SK-N-SH (cell line): ENCODE data around the gene PLPP6. TPM values are rescaled to one million over a fixed set of nuclear protein-coding genes. Genes with fewer than 3 reads are reported as not detected.
"Not testable (repeated sequence)": the region's sequence is repeated elsewhere in the genome, so short reads cannot be mapped to it uniquely, and the experiment has no call there.

Experiments used
- CTCF ChIA-PET: fragments of 300-600, 350-600 bp; formaldehyde crosslinking; extraction: SDS; loops from one replicate; lab custom pipeline; 2021; lab: Yijun Ruan, JAX
- POLR2A ChIA-PET: fragments of 350-600 bp; sonication (Branson Sonifier 250); formaldehyde crosslinking; extraction: SDS; loops from one replicate; lab custom pipeline; 2020; ENCODE audit warnings: antibody characterized with exemption, inconsistent platforms; lab: Yijun Ruan, JAX
- DNase-seq: peaks from one replicate; pipeline ENCODE4 v3.0.0; 2012
- H2AFZ ChIP-seq: fragments of 200-600 bp; sonication (generic); 2 replicates; pipeline ENCODE4 v1.8.1; 2016; ENCODE audit warnings: antibody characterized with exemption, mild to moderate bottlenecking, low read depth
- H3F3A ChIP-seq: fragments of 200-600 bp; sonication (generic); replicated peaks from 2 replicates; pipeline ENCODE3; 2016; ENCODE audit warnings: antibody characterized with exemption, mild to moderate bottlenecking; ENCODE audit not compliant: insufficient read depth
- H3K27ac ChIP-seq, 2 experiments: fragments of 200-500 bp in 1 of 2; fragments of 200-600 bp in 1 of 2; sonication (Bioruptor generic) in 1 of 2; sonication (generic), shearing (Covaris generic) in 1 of 2; 2 replicates each; pipeline versions ENCODE4 v1.5.1 to v1.6.1; 2014 to 2016; ENCODE audit warnings: low read depth in 2 of 2, inconsistent platforms in 1 of 2, low read length in 1 of 2, mild to moderate bottlenecking in 1 of 2, mixed read lengths in 1 of 2
- H3K27me3 ChIP-seq: fragments of 200-600 bp; sonication (generic), shearing (Covaris generic); 2 replicates; pipeline ENCODE4 v1.6.1; 2016; ENCODE audit warnings: mixed run types; ENCODE audit not compliant: insufficient read depth
- H3K36me3 ChIP-seq, 2 experiments: fragments of 200-500 bp in 1 of 2; fragments of 200-600 bp in 1 of 2; sonication (Bioruptor generic) in 1 of 2; sonication (generic) in 1 of 2; replicated peaks in 1 of 2; 2 replicates each; pipeline versions ENCODE3 to v1.5.1; 2014 to 2016; ENCODE audit warnings: low read length in 1 of 2, mild to moderate bottlenecking in 1 of 2; ENCODE audit not compliant: insufficient read depth in 2 of 2, control insufficient read depth in 1 of 2
- H3K4me1 ChIP-seq, 2 experiments: fragments of 200-500 bp in 1 of 2; fragments of 200-600 bp in 1 of 2; sonication (Bioruptor generic) in 1 of 2; sonication (generic), shearing (Covaris generic) in 1 of 2; 2 replicates each; pipeline versions ENCODE4 v1.5.1 to v1.6.1; 2014 to 2016; ENCODE audit warnings: low read depth in 1 of 2, low read length in 1 of 2, mixed run types in 1 of 2; ENCODE audit not compliant: insufficient read depth in 2 of 2, control insufficient read depth in 1 of 2
- H3K4me2 ChIP-seq: fragments of 200-600 bp; sonication (generic), shearing (Covaris generic); 2 replicates; pipeline ENCODE4 v1.6.1; 2017; ENCODE audit warnings: mixed run types
- H3K4me3 ChIP-seq, 2 experiments: fragments of 200-500 bp in 1 of 2; fragments of 200-600 bp in 1 of 2; sonication (Bioruptor generic) in 1 of 2; sonication (generic), shearing (Covaris generic) in 1 of 2; 2 replicates each; pipeline versions ENCODE4 v1.5.1 to v1.8.1; 2014 to 2016; ENCODE audit warnings: low read depth in 2 of 2, inconsistent platforms in 1 of 2, low read length in 1 of 2, mild to moderate bottlenecking in 1 of 2, mixed read lengths in 1 of 2, moderate library complexity in 1 of 2
- H3K79me2 ChIP-seq: fragments of 200-600 bp; sonication (generic); 2 replicates; pipeline ENCODE4 v1.8.1; 2017; ENCODE audit warnings: mild to moderate bottlenecking; ENCODE audit not compliant: insufficient read depth
- H3K9ac ChIP-seq: fragments of 200-600 bp; sonication (generic); 2 replicates; pipeline ENCODE4 v1.6.1; 2017; ENCODE audit warnings: mixed run types
- H3K9me2 ChIP-seq: fragments of 200-600 bp; sonication (generic); 2 replicates; pipeline ENCODE4 v1.6.1; 2017; ENCODE audit warnings: mixed run types
- H3K9me3 ChIP-seq: fragments of 200-600 bp; sonication (generic); 2 replicates; pipeline ENCODE4 v1.6.1; 2017; ENCODE audit warnings: mixed run types, mild to moderate bottlenecking, moderate library complexity
- H4K20me1 ChIP-seq: fragments of 200-600 bp; sonication (generic); 2 replicates; pipeline ENCODE4 v1.6.1; 2017; ENCODE audit warnings: mild to moderate bottlenecking, mixed run types; ENCODE audit not compliant: insufficient read depth
- CHD2 ChIP-seq: fragments of 150-350 bp; IDR thresholded peaks from 2 replicates; pipeline ENCODE4 v1.6.1; 2018; ENCODE audit warnings: low read length; ENCODE audit not compliant: partially characterized antibody
- FOSL2 ChIP-seq: IDR thresholded peaks from 2 replicates; pipeline ENCODE4 v1.4.0; 2012; ENCODE audit warnings: low read depth, mild to moderate bottlenecking, moderate library complexity, borderline replicate concordance
- FOXJ3 ChIP-seq: sonication (generic); formaldehyde crosslinking; IDR thresholded peaks from 2 replicates; pipeline ENCODE4 v1.5.1; 2020; ENCODE audit warnings: mild to moderate bottlenecking, missing genetic modification reagents
- FOXM1 ChIP-seq: IDR thresholded peaks from 2 replicates; pipeline ENCODE4 v1.4.0; 2012; ENCODE audit warnings: low read depth, mild to moderate bottlenecking
- JUND ChIP-seq: IDR thresholded peaks from 2 replicates; pipeline ENCODE4 v1.4.0; 2012
- MEF2A ChIP-seq: IDR thresholded peaks from 2 replicates; pipeline ENCODE4 v1.4.0; 2012; ENCODE audit warnings: low read depth, borderline replicate concordance
- MXI1 ChIP-seq: IDR thresholded peaks from 2 replicates; pipeline ENCODE4 v1.6.1; 2012; ENCODE audit warnings: mild to moderate bottlenecking, low read depth, low read length, improper control_type of control experiment
- NFIC ChIP-seq: IDR thresholded peaks from 2 replicates; pipeline ENCODE4 v1.4.0; 2012; ENCODE audit warnings: borderline replicate concordance
- RCOR1 ChIP-seq: fragments of 150-350 bp; IDR thresholded peaks from 2 replicates; pipeline ENCODE4 v1.6.1; 2017; ENCODE audit warnings: antibody characterized with exemption, low read length
- SMC3 ChIP-seq: IDR thresholded peaks from 2 replicates; pipeline ENCODE4 v1.6.1; 2012; ENCODE audit warnings: low read depth, low read length, improper control_type of control experiment
- YY1 ChIP-seq: IDR thresholded peaks from 2 replicates; pipeline ENCODE4 v1.4.0; 2012; ENCODE audit warnings: low read depth, mild to moderate bottlenecking
- whole genome bisulfite sequencing: methylation state at CpG from one replicate; pipeline ENCODE4 v1.1.6; 2017; ENCODE audit warnings: low lambda C conversion rate; 5-methylcytosine and 5-hydroxymethylcytosine counted together
- polyA plus RNA-seq, 3 experiments: library from polyadenylated mRNA; depleted of rRNA; stranded (reverse); fragments of >200 nt; gene quantifications; 2 replicates each; pipeline ENCODE4 v1.2.3, GENCODE V29; 2012
- TF ChIP-seq, protein P1 (sequence below): fragments of 150-350 bp; IDR thresholded peaks from 2 replicates; pipeline ENCODE4 v1.6.1; 2016; ENCODE audit warnings: mild to moderate bottlenecking, low read depth, low read length
- TF ChIP-seq, protein P2 (sequence below): IDR thresholded peaks from 2 replicates; pipeline ENCODE4; 2012

Gene PLPP6
- polyA plus RNA-seq, 1 of the 3 experiments (the other 2 are of a cell fraction), result 8.8 TPM

DNA sequence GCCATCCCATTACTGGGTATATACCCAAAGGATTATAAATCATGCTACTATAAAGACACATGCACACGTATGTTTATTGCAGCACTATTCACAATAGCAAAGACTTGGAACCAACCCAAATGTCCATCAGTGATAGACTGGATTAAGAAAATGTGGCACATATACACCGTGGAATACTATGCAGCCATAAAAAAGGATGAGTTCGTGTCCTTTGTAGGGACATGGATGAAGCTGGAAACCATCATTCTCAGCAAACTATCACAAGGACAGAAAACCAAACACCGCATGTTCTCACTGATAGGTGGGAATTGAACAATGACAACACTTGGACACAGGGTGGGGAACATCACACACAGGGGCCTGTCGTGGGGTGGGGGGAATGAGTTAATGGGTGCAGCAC lies 1.4 kb upstream of the PLPP6 start:
- Histone ChIP-seq H3F3A (peaks cover 10% of the 10 kb centered on the region), H3K27ac (peak overlapping the region in 1 of 2 experiments; percentile 69; a peak in 2 of 4 replicates), H3K4me1 (peaks cover 3 to 29% of the 10 kb centered on the region in 2 experiments; a peak in 3 of 4 replicates), H3K4me2 (peak overlapping the region; percentile 91; the same call in 1 of the 2 replicates)
- DNase-seq, H3K9ac ChIP-seq, H3K9me2 ChIP-seq, POLR2A ChIA-PET, H3K27me3 ChIP-seq, H3K4me3 ChIP-seq, H3K9me3 ChIP-seq, H3K79me2 ChIP-seq, H2AFZ ChIP-seq, H4K20me1 ChIP-seq, H3K36me3 ChIP-seq, CTCF ChIA-PET: not testable (repeated sequence)
- WGBS, result 95% methylated on average over 4 of the region's 5 CpGs

DNA sequence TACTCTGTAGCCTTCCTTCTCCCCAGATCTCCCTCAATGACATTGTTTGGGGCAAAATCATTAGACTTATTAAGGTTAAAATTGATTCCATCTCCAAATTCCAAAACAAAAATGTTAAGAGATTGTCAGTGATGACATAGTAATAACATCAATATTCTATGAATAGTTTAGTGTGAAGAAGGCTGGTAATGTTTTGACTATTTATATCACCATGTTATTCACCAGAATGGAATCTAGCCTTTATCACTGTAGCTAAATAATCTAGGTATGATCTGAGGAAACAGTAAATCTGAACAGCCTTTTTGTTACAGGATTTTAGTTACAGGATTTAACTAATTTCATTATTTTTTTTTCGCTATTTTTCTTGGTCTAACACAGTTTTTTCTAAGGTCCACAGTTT lies 929 bp upstream of the PLPP6 start:
- peaks cover 10% of the 10 kb centered on the region for H3F3A ChIP-seq
- POLR2A ChIA-PET, result no interaction called here
- H3K9me2 ChIP-seq, result no peaks in the 10 kb centered on the region
- H3K9me3 ChIP-seq, result no peaks in the 10 kb centered on the region
- no peaks in the 10 kb centered on the region for H3K27me3 ChIP-seq
- no peak for DNase-seq
- CTCF ChIA-PET, result interaction anchor here (0.6 to 2.2 kb wide), 3 partner anchors 18 to 46 kb away, joined by 3 to 6 read pairs (median 3); partner anchors contain the start of gene CDC37L1
- TF ChIP-seq FOXM1, result no peak
- TF ChIP-seq, protein P1, sequence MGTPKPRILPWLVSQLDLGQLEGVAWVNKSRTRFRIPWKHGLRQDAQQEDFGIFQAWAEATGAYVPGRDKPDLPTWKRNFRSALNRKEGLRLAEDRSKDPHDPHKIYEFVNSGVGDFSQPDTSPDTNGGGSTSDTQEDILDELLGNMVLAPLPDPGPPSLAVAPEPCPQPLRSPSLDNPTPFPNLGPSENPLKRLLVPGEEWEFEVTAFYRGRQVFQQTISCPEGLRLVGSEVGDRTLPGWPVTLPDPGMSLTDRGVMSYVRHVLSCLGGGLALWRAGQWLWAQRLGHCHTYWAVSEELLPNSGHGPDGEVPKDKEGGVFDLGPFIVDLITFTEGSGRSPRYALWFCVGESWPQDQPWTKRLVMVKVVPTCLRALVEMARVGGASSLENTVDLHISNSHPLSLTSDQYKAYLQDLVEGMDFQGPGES, result no peak
- peak; percentile 38; the same call in 1 of the 2 replicates for TF ChIP-seq JUND
- no peak for TF ChIP-seq MXI1
- TF ChIP-seq FOXJ3 (CRISPR knock-in tag), result no peak
- 0 out of 2 replicates have a peak, but pooled peaks have one; percentile 15 for TF ChIP-seq MEF2A
- TF ChIP-seq NFIC, result no peak
- TF ChIP-seq, protein P2, sequence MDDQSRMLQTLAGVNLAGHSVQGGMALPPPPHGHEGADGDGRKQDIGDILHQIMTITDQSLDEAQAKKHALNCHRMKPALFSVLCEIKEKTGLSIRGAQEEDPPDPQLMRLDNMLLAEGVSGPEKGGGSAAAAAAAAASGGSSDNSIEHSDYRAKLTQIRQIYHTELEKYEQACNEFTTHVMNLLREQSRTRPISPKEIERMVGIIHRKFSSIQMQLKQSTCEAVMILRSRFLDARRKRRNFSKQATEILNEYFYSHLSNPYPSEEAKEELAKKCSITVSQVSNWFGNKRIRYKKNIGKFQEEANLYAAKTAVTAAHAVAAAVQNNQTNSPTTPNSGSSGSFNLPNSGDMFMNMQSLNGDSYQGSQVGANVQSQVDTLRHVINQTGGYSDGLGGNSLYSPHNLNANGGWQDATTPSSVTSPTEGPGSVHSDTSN, result peak; percentile 11; the same call in 1 of the 2 replicates
- TF ChIP-seq SMC3, result no peak
- TF ChIP-seq FOSL2, result peak; percentile 16; the same call in 1 of the 2 replicates
- TF ChIP-seq RCOR1, result no peak
- TF ChIP-seq YY1, result no peak
- no peak for TF ChIP-seq CHD2
- peak overlapping the region; percentile 91; the same call in 1 of the 2 replicates for H3K4me2 ChIP-seq
- peak overlapping the region in 1 of 2 experiments; percentile 69; a peak in 3 of 4 replicates for H3K27ac ChIP-seq
- H3K4me1 ChIP-seq, result peaks cover 3 to 33% of the 10 kb centered on the region in 2 experiments; a peak in 3 of 4 replicates
- 0 out of 2 replicates have a peak, but pooled peaks cover 9% of the 10 kb centered on the region for H3K79me2 ChIP-seq
- H3K9ac ChIP-seq, result no peak overlapping the region
- H2AFZ ChIP-seq, result no peak overlapping the region; the same call in 1 of the 2 replicates
- H3K36me3 ChIP-seq, result no peaks in the 10 kb centered on the region
- 88% methylated on average over 1 of the region's 1 CpG for WGBS
- H4K20me1 ChIP-seq, result no peaks in the 10 kb centered on the region
- peak overlapping the region in 1 of 2 experiments; percentile 77; a peak in 3 of 4 replicates for H3K4me3 ChIP-seq
